Measurements from ENCODE around the gene HS3ST5.

- no peak for TF ChIP-seq POLR2A (IDR thresholded peaks at IDR 0.05)
- no peak for TF ChIP-seq CTCF (IDR thresholded peaks at IDR 0.05)
Measured at GRCh38 chr6:114100215-114100994, 242.4 kb downstream of the HS3ST5 start.
